Hematopoietic multipotent progenitor cell (in vitro differentiated cells): ENCODE results near the gene NEK11. TPM values are rescaled to one million over a fixed set of nuclear protein-coding genes. Genes with fewer than 3 reads are reported as not detected.
A peak's percentile ranks its signal among the peaks of the same experiment; 100 is the strongest.

Experiments used
- DNase-seq, 3 donors: peaks; one replicate each; pipeline ENCODE4 v3.0.0-alpha.2; 2011 to 2015; ENCODE audit warnings: low read depth in 2 of 3, low spot score in 2 of 3
- total RNA-seq: library from RNA; depleted of rRNA; stranded (reverse); fragments of >200 nt; gene quantifications from one replicate; pipeline ENCODE4 v1.2.3, GENCODE V29; 2012

Gene NEK11
- total RNA-seq, 1 donor = 2.2 TPM

GRCh38 chr3:131221731-131222130 lies 195.1 kb downstream of the NEK11 start:
- DNase-seq = no peak

DNA sequence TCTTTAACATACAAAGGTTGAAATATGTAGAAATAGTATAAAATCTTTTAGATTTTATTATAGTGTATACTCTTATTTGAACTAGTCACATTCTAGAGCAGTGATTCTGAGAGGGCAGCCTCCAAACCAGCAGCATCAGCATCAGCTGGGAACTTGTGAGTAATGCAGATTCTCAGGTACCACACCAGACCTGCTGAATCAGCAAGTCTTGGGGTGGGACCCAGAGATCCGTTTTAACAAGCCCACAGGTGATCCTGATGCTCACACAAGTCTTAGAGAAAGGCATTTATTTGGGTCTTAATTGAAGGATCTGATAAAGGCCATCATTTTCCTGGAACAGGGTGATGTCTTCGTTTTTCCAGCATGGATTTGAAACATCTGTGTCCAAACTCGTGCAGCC lies 195.9 kb downstream of the NEK11 start:
- DNase-seq = no peak

DNA sequence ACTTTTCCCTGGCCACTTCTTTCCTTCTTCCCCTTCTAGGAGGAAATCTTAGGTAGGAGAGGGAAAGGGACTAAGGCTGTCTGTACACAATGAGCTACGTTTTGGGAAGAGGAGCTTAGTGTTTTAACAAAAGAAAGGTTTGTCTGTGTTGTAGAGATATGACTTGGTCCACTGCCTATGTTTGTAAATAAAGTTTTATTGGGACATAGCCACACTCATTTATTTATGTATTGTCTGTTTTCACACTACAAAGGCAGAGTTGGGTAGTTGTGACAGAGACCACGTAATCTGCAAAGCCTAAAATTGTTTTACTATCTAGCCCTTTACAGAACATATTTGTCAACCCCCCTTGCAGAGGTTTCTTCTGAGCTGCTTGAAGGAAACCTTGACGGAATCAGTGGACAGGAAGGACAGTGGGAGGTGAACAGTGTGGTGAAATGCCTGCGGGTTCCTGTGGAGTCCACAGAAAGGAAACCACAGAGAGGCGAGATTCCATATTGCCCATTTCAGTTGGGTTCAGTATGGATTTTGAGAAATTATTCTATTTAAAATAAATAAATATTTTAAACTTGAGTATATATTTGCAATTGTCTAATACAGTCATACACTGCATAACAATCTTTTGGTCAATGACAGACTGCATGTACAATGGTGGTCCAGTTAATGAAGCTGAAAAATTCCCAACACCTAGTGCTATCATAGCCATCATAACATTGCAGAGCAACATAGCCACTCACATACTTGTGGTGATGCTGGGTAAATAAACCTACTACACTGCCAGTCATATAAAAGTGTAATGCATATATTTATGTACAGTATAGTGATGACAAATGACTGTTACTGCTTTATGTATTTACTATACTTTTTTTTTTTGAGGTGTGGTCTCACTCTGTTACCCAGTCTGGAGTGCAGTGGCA lies 197.0 kb downstream of the NEK11 start:
- peak in 1 of 3 donors; percentile 24 for DNase-seq

GRCh38 chr3:131224886-131225550 lies 198.3 kb downstream of the NEK11 start:
- DNase-seq = no peak

DNA sequence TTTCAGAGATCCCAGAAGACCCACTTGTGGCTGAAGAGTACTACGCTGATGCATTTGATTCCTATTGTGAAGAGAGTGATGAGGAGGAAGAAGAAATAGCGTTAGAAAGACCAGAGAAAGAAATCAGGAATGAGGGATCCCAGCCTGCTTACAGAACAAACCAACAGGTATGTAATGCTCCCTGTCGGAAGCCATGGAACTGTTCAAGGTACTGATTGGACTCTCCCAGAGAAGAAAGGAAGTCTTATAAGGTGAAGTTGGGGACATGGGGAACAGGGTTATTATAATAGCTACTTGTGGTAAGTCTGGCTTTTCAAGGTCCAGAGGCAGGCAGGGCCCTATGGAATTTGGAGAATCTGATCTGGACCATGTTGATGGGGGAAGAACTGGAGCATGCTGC lies 201.8 kb downstream of the NEK11 start:
- DNase-seq = no peak

DNA sequence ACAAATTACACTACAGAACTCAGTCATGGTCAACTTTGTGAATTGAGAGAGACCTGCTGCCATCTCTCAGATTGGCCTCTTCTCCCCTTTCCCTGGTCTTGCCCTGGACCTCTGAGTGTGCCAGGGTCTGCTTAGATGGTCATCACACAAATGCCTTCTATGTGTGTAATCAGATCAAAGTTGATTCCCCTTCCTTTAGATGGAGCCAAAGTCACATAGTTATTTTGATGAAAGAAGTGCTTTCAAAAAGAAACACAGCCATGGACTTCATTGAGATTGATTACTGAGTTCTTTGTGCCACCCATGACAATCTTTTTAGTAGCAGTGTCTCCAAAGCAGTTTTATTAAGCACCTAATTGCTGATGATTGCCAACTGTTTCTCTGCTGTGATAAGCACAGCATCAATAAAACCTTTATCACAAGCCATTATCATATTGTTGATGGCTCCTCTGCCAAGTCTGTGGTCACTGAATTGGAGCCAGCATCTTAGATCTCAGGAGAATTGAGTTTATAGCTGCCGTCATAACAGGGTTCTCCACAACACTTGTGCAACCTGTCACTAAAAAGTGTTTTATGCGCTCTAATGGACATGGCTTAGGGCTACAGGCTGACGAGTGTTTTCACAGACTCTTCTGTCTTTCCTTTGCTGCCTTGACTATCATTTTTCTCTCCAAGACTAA lies 205.2 kb downstream of the NEK11 start:
- DNase-seq = peak in 1 of 3 donors; percentile 58

DNA sequence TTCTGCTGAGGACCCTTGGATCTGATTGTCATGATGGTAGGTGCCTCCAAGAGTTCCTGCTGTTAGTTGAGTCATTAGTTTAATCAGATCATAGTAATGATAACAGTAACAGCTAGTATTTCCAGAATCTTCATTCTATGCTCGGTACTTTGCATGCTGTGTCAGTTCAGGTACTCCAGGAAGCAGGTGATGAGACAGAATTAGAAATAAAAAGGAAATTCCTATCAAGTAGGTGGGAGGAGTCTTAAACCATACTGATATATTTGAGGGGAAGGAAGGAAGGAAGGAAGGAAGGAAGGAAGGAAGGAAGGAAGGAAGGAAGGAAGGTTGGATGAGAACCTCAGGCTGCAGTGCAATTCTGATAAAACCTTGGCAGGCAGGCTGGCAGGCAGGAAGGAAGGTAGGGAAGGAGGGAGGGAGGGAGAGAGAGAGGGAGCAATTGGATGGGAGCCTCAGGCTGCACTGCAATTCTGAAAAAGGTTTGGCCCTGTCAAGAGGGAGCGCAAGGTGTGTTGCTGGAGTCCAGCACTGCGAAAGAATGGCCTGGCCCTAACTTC lies 206.1 kb downstream of the NEK11 start:
- DNase-seq = no peak

DNA sequence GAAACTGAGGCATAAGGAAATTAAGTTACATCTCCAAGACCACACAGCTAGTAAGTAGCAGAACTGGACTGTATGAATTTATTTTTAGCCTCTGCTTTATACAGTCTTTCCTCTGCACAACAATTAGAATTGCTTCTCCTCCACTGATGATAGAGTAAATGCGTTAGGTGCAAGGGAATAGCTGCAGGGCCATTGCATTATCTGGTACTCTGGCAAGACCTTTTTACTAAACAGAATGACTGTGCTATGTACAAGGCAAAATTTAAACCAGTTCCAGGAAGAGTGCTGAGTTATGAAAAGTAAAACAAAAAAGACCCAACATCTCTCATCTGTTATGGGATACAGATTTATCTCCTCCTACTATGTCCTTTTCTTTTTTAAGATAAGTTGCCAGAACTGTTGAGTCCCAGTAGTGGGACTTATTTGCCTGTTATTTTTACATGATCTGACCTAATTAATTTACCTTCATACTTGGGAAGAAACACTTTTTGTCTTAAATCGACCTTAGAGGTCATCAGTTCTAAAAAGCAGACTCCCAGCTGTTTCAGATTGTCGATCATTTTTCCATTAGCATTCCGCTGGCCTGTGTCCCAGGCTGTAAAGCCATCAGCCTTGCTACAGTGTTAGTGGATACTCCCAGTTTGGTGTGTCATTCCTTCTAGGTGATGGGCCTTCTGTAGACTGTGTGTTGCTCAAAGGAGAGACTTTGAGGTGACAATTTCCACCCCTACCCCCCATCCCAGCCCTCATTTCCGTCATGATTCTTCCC lies 207.4 kb downstream of the NEK11 start:
- no peak for DNase-seq

GRCh38 chr3:131236421-131236820 lies 209.7 kb downstream of the NEK11 start:
- DNase-seq = no peak

DNA sequence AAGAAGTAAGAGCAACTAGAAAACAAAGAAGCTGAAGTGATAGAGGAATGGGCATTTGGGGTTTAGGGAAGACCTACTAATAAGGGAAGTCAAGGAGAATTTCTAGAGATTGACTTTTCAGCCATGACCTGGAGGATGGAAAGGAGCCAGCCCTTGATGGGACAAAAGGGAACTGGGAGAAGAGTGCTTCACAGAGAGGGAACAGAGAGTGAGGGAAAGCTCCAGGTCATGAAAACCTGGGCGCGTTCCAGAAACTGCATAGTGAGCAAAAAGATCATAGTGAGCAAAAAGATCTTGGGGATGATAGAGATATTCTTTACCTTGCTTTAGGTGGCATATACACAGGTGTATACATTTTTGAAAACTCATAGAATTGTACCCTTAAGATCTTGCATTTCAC lies 211.8 kb downstream of the NEK11 start:
- no peak for DNase-seq

DNA sequence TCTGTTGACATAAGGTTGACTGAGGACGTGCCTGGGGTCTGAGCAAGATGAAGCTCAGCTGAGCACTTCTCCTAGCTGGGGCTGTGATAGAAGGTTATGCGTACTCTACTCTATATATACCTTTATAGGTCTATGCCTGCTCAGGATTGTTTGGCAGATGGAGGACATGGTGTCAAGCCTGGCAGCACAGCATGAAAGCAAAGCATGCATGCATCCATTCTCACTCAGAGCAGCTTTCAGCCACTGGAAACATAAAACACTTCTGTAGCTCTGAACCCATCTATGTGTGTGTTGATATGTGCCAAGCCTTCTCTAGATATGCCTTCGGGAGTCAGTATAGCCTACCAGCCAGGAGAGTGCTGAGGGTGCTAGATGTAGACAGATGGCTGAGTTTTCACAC lies 212.6 kb downstream of the NEK11 start:
- no peak for DNase-seq

DNA sequence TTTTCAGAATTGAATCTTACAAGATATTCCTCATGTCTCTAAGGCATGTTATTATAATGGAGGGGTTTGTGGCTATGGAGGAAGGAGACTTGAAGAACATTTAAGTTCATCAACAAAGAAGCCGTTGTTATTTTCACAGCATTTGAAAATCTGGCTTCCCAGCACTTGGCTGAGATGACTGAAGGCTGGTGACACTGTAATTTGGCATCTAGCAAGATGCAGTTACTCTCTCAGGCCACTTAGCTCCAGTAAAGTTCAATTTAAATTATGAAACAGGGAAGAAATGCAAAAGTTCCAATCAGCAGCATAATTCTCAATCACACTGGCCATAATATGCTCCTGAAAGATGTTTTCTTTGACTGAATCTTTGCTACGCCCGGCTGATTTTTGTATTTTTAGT lies 215.5 kb downstream of the NEK11 start:
- peak in 1 of 3 donors; percentile 9 for DNase-seq

GRCh38 chr3:131250466-131250865 lies 223.8 kb downstream of the NEK11 start:
- no peak for DNase-seq

GRCh38 chr3:131260525-131260924 lies 233.8 kb downstream of the NEK11 start:
- DNase-seq = no peak

GRCh38 chr3:131261104-131261503 lies 234.4 kb downstream of the NEK11 start:
- no peak for DNase-seq

- no peak for DNase-seq
These were observed 248.9 kb downstream of the NEK11 start for GRCh38 chr3:131275556-131275955.

GRCh38 chr3:131277836-131278497 lies 251.3 kb downstream of the NEK11 start:
- no peak for DNase-seq

DNA sequence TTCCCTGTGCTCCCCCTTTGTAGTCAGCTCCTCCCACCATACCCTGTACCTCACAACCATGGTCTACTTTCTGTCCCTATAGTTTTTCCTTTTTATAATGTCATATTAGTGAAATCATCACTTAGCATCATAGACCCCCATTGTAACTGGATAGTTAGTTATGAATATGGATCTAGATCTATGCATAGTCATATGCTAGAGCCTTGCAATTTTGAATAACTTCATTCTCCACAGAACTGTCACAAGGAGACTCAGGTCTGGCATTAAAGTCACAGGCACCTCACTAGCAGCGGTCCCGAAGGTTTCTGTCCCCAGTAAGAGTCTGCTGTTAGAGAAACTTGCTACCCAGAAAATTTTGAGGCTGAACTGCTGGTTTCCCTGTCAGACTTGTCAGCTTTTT lies 252.9 kb downstream of the NEK11 start:
- DNase-seq = no peak

- no peak for DNase-seq
These were observed 255.7 kb downstream of the NEK11 start for GRCh38 chr3:131282379-131282778.

DNA sequence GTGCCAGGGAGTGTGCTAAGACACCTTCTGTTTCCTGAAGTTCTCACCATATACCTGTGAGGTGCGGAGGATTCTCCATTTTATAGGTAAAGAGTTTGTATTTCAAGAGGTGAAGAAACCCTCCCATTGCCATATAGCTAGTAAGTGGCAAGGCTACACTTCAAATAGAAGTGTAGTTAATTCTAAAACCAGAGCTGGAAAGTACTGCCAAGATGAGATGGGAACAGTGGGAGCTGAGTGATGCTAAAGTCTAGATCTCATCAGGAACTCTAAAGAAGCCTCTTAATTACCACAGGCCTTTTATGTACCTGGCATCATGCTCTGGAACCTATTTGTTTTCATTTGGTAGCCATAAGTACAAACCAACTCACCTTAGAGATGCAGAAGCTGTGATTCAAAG lies 256.3 kb downstream of the NEK11 start:
- no peak for DNase-seq
